GM13977 (cell line): Measurements from ENCODE around the gene PARP3.
A peak's percentile ranks its signal among the peaks of the same experiment; 100 is the strongest.

ENCODE experiments used
- DNase-seq: peaks from one replicate; pipeline ENCODE4 v3.0.0; 2012; ENCODE audit warnings: low spot score
- CTCF ChIP-seq: IDR thresholded peaks from 2 replicates; pipeline ENCODE4 v1.5.1; 2012; ENCODE audit warnings: mild to moderate bottlenecking, control low read depth; ENCODE audit not compliant: insufficient read depth; ENCODE audit errors: extremely low read depth, missing control alignments
- in situ Hi-C: fragments of 300-500 bp; cut with MboI; formaldehyde crosslinking; loops from one replicate; pipeline ENCODE4 v1.12.0; 2022; ENCODE audit warnings: low sequenced_read_pairs, low pct_unique_long_range_greater_than_20kb, mixed read lengths, inconsistent platforms; ENCODE audit not compliant: unreplicated experiment

The PARP3 gene

GRCh38 chr3:51967384-51968169 is 25.4 kb downstream of the PARP3 start, which contains the start of gene PCBP4:
PCBP4 (minus strand) TSS chr3:51967454; CDS start chr3:51961240, 6,214 bp downstream.
- in situ Hi-C loops = no loop called here
- peak; percentile 72 for DNase-seq
- no peak for TF ChIP-seq CTCF

- no peak for TF ChIP-seq CTCF
- in situ Hi-C loops = no loop called here
- DNase-seq = no peak
These were observed 26.1 kb downstream of the PARP3 start for GRCh38 chr3:51968170-51968775.

DNA sequence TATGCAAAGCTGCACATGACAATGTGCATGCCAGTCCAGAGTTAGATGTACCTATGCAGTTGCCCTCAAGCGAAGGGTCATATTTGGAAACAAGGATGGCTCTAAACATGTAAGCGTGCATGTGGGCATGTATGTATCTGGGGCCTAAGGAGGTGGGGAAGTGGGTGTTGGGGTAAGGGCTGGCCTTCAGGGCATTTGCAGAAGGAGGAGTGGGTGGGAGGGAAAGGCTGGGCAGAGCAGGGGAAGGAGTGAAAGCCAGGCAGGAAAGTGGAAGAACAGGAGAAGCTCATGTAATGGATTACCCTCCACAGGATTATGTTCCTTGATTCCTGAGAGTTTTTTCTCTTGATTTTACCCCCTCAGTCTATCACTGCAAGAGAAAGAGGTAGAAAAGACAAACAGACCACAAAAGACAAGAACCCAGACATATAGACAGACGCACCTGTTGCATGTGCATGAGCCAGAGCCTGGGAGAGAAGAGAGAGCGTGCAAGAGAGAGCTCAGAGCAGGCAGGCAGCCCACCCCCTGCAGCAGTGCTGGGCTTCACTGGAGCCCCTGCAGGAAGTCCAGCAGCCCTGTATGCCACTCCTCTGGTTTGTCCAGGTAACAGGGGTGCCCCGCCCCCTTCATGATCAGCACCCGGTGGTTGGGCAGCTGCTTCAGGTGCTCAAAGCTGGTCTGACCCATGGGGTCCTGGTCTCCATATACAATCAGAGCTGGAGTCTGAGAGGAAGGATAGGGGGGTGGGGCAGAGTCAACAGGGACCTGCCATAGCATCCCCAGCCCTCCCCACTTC is 26.9 kb downstream of the PARP3 start:
- no peak for TF ChIP-seq CTCF
- no peak for DNase-seq
- in situ Hi-C loops = no loop called here

DNA sequence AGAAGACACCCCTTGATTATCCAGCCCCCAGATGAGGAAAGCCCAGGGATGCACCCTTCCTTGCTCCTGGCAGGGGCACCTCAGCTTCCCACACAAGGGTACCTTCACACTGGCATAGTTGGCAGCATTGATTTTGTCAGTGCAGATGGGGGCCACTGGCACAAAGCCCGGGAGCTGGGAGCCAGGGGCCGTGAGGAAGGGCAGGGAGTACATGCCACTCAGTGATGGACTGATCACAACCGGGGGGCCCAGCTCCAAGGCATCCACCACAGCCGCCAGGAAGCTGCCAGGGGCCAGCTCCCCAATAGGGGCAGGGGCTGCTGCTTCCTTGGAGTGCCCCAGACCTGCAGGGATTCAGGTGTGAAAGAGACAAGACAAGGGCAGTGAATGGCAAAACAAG is 27.7 kb downstream of the PARP3 start:
- no peak for DNase-seq
- in situ Hi-C loops = no loop called here
- no peak for TF ChIP-seq CTCF

- TF ChIP-seq CTCF = no peak
- no peak for DNase-seq
- in situ Hi-C loops = no loop called here
These were observed 28.6 kb downstream of the PARP3 start for GRCh38 chr3:51970606-51971300.

- no peak for DNase-seq
- in situ Hi-C loops = no loop called here
- TF ChIP-seq CTCF = no peak
These were observed 29.2 kb downstream of the PARP3 start for GRCh38 chr3:51971350-51971749.
